ENCODE results near the gene MDH1. TPM values are rescaled to one million over a fixed set of nuclear protein-coding genes. Genes with fewer than 3 reads are reported as not detected.

The MDH1 gene
- total and polyA plus RNA-seq, 7 experiments from 2014 or later: 76.5 to 268 (median 92.1) TPM

DNA sequence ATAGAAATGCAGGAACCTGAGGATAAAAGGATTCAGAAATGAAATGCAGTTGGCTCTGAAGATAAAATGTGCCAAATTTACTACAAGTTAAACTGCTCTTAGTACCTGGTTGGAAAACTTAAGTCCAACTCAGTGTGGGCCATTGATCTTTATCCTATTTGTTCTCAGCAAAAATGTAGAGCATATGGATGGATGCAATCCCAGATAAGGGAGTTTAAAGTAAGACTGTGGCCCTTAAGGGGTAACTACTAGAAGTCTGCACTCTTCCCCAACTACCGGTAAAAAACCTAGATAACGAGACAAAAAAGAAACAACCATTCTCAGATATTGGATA lies 63.9 kb downstream of the MDH1 start:
- DNase-seq (no peak), ATAC-seq (no peak)
- Mint-ChIP-seq H3K9me3 (peaks cover 0 to 9% (median 0%) of the 10 kb centered on the region in 11 donors), H3K4me3 (no peak overlapping the region), H3K36me3 (peaks cover 0 to 5% (median 0%) of the 10 kb centered on the region in 5 donors), H3K4me1 (no peaks in the 10 kb centered on the region), H3K27me3 (peaks cover 0 to 16% (median 6%) of the 10 kb centered on the region in 5 donors), H3K27ac (no peak overlapping the region)
- intact Hi-C loops (cut with micrococcal nuclease): no loop called here
- Histone ChIP-seq H3K27me3 (ENCODE audit: control insufficient read depth in 2 of 2, insufficient read depth in 2 of 2, low read length in 2 of 2) (peaks cover 0 to 3% of the 10 kb centered on the region in 2 donors), H3K9me3 (ENCODE audit: control insufficient read depth in 2 of 3, low read length in 3 of 3) (no peaks in the 10 kb centered on the region), H3K4me1 (ENCODE audit: control insufficient read depth in 2 of 2, insufficient read depth in 2 of 2, low read length in 2 of 2) (no peaks in the 10 kb centered on the region), H3K27ac (ENCODE audit: low read depth, low read length) (no peak overlapping the region), H3K4me3 (ENCODE audit: low read length) (no peak overlapping the region), H3K36me3 (ENCODE audit: control insufficient read depth in 2 of 3, insufficient read depth in 3 of 3, low read length in 3 of 3) (no peaks in the 10 kb centered on the region)
- CTCF ChIA-PET: no interaction called here
- POLR2A ChIA-PET: no interaction called here

GRCh38 chr2:63654959-63655358 lies 66.2 kb downstream of the MDH1 start:
- Histone ChIP-seq H3K4me1 (ENCODE audit: control insufficient read depth in 2 of 2, insufficient read depth in 2 of 2, low read length in 2 of 2) (no peaks in the 10 kb centered on the region), H3K36me3 (ENCODE audit: control insufficient read depth in 2 of 3, insufficient read depth in 3 of 3, low read length in 3 of 3) (no peaks in the 10 kb centered on the region), H3K27ac (ENCODE audit: low read depth, low read length) (no peak overlapping the region), H3K9me3 (ENCODE audit: control insufficient read depth in 2 of 3, low read length in 3 of 3) (no peaks in the 10 kb centered on the region), H3K27me3 (ENCODE audit: control insufficient read depth in 2 of 2, insufficient read depth in 2 of 2, low read length in 2 of 2) (no peaks in the 10 kb centered on the region), H3K4me3 (ENCODE audit: low read length) (no peak overlapping the region)
- Mint-ChIP-seq H3K4me3 (no peak overlapping the region), H3K9me3 (peaks cover 0 to 5% (median 0%) of the 10 kb centered on the region in 11 donors), H3K4me1 (no peaks in the 10 kb centered on the region), H3K27me3 (peaks cover 0 to 8% (median 6%) of the 10 kb centered on the region in 5 donors), H3K27ac (no peak overlapping the region), H3K36me3 (peaks cover 0 to 5% (median 0%) of the 10 kb centered on the region in 5 donors)
- CTCF ChIA-PET: no interaction called here
- intact Hi-C loops (cut with micrococcal nuclease): no loop called here
- ATAC-seq (no peak), DNase-seq (no peak)
- POLR2A ChIA-PET: no interaction called here

Other genes with a start within 250 kb of the MDH1 start
- gene WDPCP, start 486 bp upstream of the MDH1 start, total RNA-seq: 10 to 100 TPM in 4 of 5 experiments, 1 to 10 TPM in 1; 7.6 to 19.2 (median 16.1) TPM
- 1 to 10 TPM; 4.8 to 7.0 TPM for gene WDPCP, start 486 bp upstream of the MDH1 start, polyA plus RNA-seq